ENCODE measurements around the gene ETFB.
A peak's percentile ranks its signal among the peaks of the same experiment; 100 is the strongest.

The ETFB gene

DNA sequence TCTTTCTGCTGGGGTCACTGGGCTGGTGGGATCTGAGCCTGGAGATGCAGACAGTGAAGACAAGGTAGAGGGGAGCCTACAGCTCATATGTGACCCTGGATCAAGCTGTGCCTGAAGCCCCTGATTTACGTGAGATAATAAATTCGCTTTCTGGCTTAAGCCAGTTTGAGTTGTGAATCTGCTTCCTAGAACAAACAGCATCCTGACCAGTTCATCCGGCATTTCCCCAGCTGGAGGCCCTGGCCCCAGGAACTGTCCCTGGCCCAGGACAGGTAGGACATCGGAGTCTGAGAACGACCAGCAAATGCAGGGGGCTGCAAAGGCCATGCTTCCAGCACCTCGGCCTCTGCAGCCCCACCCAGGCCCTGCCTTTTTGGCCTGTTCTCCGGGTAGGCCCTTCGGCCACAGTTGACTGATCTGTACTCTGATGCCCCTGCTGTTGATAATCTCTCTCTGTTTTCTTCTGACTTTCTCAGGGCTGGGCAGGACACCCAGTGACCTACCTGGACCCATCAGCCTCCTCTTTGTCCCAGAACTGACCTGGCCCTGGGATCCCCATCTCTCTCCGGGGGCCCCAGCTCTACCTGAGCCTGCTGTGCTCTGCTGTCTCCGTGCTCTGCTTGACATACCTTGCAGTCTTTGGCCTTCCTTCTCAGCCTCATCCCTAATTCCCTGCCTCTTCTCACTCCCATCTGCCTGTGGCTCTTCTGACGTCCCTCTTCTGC is 14.8 kb downstream of the ETFB start:
- DNase-seq: no peak

DNA sequence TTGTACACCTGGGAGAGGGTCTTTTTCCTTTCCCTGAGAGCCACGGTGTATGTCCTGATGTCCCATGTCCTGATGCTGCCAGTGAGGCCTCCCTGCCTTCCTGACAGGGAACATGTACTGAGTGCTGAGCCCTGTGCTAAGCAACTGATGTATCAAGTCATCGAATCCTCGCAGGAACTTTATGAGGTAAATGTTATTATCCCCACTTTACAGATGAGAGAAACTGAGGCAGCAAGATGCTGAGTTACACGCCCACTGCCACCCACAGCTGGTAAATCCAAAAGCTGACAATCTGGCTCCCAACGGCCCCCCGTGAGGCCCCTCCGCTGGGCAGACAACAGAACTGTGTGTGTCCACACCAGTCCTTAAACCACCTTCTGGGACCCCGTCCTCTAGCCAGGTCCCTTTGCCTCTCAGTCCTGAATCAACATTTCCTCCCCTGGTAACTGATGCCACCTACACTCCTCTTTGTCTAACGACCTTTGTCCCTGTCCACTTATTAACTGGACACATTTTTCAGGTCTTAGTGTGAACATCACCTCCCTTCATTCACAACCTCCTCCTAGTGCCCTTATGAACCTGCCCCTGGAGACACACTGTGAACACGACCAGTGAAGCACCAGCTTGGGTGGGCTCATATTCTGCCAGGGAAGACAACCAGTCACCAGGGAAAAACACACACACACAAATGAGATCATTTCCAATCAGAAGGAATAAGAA is 18.8 kb downstream of the ETFB start:
- DNase-seq: no peak

DNA sequence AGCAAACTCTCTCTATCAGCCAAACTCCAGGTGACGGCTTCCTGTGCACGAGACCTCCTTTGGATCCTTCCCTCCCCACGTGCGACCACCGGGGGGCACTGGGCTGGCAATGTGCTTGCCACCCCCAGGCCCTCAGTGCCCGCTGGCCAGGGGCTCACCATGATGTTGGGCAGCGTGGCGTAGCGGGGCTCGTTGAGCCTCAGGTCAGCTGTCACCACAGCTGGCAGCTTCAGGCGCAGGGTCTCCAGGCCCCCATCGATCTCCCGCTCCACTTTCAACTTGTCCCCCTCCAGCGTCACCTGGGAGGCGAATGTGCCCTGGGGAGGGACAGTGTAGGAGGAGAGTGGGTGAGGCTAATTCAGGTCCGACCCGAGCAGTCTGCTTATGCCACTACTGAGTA is 19.4 kb downstream of the ETFB start:
- no peak for DNase-seq

DNA sequence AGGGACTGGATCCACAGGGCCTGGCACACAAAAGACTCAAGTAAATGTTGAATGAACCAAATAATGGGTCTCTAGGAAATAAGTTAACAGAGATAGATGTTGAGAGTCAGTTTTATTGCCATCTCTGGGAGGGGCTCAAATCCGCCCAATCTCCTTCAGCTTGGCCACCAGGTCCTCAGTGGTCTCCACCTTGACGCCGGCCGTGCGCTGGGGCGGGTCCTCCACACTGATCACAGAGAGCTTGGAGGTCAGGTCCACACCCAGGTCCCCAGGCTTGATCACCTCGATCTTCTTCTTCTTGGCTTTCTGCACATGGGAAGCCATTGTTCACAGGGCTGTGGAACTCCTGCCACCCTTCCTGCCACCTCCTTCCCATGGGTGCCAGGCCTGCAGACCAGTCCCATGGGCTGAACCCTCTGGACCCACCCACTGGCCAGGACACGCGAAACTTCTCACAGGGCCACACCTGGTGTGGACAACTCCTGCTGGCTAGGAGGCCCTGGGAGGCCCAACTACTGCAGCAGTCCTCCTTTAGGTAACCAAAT is 21.0 kb downstream of the ETFB start:
- no peak for DNase-seq

DNA sequence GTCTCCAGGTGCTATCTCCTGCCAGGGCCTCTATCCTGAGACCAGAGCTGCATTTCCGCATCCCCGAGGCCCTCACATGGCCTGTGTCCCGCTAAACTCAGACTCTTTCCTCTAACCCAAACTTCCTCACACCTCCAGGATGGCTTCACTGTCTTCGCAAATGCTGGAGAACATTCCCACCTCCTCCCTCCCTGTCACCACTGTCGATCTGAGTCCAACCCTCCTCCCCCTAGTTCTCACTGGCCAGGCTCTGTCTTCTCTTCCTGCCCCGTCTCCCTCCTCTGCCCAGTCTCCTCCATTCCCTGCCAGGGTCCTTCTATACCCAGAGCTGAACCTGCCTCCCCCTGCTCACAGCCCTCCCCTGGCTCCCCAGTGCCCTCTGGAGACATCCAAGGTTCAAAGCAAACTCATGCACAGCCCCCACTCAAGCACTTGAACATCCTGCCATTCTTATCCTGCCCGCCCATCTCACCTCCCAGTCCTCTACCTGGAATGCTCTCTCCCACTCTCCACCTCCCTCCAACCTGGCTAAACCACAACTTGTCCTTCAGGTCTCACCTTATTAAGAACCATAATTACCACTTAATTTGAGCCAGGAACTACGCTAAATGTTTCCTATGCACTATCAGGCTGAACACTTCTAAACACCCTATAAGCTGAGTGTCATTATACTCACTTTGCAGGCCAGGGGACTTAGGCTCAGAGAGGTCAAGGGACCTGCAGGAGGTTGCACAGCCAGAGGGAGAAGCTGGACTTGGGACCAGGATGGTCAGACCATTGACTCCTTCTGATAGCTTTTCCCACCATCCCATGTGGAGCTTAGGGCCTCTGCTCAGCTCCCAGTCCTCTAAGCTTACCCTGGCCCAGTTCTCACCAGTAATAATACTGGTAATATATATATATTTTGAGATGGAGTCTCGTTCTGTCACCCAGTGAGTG is 23.3 kb downstream of the ETFB start:
- DNase-seq: no peak

DNA sequence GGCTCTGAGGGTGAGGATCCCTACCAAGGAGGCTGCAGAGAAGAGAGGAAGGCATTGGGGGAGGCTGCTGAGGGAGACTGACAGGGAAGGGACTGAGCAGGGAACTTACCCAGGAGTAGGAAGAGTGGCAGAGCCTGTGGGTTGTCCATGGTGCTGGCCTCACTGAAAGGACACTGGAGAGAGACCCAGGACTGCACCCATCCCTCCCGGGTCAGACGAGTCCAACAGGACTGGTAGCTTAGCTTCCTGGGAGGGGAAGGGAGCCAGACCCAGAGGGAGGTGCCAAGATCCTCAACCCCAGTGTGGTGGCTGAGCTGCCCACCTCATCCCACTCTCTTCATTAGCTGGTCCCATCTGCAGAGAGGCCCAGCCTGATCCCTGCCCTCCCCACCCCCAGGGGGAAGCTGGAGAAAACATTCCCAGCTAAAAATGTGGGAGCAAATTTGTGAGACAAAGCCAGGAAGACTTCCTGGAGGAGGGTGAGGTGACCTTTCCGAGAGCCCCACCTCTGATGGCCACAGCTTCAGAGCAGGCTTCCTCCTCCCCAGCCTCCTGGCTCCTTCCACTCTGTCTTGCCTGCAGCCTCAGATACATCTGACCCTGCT is 24.1 kb downstream of the ETFB start, which contains the start of gene VSIG10L:
TSS of gene VSIG10L (minus strand) at position 164 of the 605 bp plus-strand sequence. CDS start at position 149, 15 bp downstream.
- no peak for DNase-seq

DNA sequence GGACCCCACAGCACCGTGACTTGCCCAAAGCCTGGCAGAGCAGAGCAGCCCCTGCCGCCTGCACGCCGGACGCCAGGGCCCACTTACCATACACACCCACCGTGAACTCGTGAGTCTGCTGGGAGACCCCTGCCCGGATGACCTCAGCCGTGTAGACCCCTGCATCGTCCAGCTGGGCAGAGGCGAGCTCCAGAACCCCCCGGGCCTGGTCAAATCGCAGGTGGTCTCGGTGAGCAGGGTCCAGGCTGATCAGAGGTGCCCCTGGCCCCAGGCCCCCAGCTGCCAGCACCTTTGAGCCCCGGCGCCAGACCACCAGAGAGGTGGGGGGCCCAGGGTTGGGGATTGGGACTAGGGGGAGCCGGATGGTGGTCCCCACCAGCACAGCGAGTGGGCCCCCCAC is 25.1 kb downstream of the ETFB start:
- no peak for DNase-seq

DNA sequence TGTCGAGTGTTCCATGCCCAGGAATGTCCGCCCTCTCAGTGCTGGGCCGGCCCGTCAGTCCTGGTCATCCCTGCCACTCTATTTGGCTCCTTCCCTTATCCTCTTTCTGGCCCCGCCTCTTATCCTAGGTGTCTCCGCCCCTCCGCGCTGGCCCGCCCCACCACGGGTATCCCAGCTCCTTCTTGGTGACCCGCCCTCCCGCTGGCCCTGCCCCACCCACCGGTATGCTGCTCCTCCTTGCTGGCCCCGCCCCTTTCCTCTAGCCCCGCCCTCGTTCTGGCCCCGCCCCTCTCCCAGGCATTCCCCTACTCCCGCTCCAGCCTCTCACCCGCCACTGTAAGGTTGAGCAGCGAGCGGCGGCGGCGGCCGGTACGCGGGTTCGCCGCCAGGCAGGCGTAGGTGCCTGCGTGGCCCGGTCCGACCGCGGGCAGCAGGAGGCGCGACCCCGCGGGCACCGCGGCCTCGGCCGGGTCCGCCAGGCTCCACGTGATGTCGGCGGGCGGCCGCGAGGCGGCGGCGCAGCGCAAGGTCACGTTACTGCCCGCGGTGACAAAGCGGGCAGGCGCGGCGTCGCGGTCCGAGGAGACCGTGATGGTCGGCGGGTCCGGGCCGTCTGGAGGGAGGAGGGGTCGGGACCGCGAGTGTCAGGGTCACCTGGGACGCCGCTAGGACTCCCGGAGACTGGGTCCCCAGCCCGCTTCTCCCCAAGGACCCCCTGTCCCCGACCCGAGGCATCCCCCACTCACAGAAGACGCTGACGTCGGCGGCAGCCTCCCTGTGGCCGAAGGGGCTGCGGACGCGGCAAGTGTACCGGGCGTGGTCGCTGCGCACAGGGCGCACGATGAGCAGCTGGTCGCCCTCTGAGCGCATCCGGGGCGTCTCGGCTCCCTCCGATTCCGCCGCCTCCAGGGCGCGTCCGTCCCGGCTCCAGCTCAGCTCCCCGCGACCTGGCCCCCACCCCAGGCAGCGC is 26.2 kb downstream of the ETFB start:
- peak; percentile 88 for DNase-seq

DNA sequence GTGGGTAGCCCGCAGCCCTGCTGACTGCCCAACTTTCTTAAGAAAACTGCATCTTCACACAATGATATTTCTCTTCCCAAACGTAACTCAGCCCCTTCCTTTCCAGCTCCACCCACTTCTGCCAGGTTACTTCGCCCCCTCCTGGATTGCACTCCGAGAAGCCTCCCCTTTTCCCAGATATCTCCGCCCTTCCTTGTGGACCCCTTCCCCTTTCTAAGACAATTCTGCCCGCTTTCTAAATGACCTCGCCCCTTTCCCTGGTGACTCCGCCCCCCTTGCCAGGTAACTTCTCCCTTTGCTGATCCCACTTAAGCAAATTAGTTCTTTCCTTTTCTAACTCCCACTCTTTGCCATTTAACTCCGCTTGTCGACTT is 26.9 kb downstream of the ETFB start:
- no peak for DNase-seq

DNA sequence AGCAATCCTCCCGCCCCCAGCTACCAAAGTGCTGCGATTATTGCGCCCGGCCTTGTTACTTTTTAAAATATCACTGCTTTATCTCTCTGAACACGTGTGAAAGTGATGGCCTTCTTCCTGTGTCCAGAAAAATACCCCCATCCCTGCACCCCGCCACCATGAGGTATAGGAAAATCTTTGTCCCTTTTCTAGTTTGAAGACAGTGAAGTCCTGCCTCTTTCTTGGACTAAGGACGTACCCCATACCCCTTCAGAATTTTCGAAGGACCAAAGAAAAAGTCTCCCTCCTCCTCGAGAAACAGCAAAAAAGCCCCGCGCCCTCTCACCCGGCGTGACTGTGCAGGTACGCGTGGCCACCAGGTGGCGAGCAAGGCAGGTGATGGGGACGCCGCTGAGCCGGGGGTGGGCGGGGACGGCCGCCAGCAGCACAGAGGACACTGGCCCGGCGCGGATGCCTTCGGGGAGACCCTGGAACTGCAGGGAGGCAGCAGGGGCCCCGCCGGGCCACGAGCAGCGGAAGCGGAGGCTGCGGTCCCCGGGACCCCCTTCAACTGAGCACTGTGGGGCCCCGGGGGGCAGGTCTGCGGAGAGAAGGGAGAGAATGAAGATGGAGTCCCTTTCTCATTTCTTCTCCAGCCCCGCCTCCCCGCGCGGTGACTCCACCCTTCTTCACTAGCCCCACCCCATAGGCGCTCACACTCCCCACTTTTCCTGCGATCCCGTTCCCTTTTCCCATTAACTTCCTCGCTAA is 27.4 kb downstream of the ETFB start:
- DNase-seq: peak; percentile 77

DNA sequence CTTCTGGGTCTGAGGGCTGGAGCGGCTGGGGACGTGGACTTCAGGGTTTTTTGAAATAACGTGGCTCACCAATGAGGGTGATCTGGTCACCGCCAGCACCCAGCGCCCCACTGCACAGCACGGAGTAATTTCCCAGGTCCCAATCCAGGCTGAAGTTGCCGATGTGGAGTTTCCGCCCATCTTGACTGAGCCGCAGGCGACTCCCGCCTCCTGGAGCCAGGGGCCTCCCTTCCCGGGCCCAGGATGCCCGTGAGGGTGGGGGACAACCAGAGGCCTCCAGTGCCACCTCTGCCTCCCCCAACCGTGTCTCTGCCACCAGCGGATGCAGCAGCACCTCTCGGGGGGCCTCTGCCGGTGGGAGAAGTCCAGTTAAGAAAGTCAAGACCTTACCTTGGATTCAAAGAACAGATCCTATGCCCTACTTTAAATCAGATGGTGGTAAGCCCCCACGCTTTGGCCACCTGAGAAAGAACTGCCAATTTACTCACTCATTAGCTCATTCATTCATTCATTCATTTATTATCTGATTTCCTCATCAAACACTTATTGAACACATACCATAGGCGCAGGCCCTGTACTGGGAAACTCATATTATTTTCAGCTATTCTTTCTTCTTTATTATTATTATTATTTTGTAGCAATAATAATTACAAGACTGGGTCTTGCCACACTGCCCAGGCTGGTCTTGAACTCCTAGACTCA is 28.2 kb downstream of the ETFB start:
- DNase-seq: no peak

DNA sequence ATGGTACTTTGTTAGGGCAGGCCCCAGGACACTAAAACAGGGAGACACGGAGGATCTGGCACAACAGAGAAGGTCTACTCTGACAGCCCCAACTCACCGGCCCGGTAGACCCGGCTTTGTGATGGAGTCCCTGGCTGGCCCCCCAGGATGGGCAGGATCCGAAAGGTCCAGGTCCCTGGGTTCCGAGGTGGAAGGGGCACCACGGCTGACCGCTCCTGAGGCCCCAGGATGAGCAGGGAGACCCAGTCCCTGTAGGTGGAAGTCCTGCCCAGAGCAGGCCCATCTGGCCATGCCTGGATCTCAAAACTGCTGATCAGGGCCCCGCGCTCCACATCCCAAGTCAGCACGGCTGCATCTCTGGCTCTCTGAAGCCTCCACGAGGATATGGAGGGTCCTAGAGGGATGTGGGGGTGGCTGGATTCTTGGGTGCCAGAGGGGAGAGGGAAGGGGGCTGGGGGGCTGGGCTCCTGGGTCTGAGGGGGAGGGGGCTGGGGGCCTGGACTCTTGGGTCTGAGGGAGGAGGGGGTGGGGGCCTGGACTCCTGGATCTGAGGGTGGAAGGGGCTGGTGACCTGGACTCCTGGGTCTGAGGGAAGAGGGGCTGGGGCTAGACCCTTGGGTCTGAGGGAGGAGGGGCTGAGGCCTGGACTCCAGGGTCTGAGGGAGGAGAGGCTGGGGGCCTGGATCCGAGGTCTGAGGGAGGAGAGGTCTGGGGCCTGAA is 28.9 kb downstream of the ETFB start:
- DNase-seq: no peak

DNA sequence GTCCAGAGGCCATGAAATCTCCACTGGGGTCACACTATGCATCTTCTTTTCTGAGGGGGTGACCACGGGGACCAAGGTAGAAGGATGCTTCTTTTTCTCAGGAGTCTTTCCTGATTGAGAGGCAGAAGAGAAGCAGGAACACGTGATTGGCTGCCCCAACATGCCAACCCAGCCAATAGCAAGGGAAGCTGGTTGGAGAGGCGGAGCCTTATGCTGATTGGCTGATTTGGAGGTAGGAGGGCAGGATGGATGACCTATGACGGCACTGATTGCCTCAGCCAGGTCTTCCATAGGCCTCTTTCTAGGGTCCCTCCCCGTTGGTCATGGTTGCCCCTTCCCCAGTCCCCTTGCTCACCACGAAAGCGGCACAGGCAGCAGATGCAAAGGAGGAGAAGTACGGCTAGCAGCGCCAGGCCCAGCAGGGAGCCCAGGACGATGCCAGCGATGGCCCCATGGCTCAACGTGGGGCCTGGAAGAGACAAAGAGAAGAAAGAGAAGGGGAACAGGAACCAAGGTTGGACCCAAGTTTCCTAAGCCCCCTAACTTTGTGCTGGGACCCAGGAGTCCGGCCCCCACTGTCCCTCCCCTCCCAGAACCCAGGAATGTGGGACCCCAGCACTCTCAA is 32.2 kb downstream of the ETFB start:
- DNase-seq: no peak

DNA sequence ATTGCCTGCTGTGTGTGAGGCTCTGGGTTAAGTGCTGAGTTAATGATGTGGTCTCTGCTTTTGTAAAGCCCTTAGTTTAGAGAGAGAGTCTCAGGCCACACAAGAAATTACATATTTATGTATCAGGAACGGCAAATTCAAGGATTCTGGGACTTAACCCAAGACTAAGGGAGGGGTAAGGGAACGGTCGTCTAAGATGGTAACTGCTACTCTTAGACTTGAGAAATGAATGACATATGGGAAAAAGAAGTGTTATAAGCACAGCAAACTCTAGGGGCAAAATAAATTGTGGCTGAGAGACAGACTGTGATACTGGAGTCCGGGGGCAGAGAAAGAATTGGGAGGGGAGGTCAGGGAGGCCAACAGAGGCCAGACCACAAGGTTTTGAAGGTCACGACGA is 34.5 kb downstream of the ETFB start:
- no peak for DNase-seq

DNA sequence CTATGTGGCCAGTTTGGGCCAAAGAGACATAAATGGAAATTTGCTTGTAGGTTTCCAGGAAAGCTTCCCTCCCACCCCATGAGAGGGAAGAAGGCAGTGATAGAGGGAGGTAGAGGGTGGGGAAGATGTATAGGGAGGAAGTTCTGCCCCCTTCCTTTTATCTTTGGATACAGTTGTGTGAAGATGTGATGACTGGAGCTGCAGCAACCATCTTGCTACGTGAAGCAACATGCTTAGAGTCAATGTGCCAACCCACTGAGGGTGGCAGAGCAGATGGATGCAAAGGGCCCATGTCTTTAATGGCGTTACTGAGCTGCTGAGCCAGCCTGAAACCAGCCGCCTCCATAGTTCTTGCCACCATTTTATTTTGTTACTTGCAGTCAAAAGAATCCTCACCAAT is 35.0 kb downstream of the ETFB start:
- no peak for DNase-seq

DNA sequence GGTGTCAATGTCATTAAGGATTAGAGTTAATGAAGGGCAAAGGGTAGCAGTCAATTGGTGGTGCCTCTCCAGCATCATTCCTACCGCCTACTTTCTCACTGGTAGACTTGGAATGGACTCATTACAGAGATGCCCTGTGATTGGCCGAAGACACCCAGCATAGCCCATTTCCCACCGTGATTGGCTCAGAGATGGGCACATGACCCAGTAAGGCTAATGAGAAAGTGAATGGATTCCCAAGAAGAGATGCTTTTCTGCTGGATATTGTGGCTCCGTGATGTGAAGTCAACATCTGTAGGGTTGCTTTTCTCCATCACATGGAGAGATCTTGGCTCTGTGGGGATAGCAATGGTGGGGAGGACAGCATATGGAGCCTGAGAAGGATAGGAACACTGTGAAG is 35.8 kb downstream of the ETFB start:
- DNase-seq: no peak

DNA sequence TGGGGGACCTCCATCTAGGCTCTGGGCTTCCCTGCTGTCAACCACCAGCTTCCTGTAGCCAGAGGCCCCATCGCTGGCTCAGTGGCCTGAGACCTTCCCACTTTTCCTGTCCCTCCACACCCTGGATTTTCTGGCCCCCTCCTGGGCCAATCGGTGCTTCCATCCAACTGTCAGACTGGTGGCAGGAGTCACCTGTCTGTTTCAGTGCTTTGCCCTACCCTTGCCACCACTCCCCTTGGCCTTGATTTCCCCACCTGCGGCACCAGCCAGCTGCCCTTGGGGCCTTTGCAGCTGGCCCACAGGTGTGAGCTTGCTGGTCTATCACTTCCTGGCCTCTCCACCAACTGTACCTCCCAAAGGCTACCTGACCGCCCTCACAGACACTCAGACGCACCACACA is 36.8 kb downstream of the ETFB start:
- no peak for DNase-seq

DNA sequence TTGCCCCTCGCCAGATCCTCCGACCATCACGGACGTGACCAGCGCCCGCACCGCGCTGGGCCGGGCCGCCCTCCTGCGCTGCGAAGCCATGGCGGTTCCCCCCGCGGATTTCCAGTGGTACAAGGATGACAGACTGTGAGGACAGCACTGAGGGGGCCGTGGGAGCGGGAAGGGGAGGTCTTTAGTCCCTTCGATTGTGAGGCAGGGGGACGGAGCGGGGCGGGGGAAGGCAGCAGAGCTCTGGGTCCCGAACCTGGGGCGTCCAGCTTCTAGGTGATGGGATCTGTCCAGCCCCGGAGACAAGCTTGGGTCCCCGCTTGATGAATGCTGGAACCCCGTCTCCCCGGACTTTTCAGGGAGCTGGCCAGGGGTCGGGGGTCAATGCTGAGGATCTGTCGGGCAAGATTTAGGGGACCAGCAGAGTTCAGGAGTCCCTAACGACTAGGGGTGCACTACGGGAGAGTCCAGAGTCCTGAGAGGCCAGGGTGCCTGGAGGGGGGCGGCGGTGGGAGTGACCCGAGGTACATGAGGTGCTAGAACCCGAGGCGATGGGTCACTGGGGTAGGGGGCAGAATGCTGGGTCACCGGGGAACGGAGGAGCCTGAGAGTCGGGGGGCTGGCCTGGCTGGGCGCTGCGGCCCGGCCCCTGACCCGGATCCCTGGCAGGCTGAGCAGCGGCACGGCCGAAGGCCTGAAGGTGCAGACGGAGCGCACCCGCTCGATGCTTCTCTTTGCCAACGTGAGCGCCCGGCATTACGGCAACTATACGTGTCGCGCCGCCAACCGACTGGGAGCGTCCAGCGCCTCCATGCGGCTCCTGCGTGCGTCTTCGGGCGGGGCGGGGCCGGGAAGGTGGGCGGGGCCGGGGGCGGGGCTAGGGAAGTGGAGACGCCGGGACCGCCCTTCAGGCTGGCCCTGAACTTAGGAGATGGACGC is 38.9 kb downstream of the ETFB start:
- peak; percentile 13 for DNase-seq
